Calu3 (cell line): Measurements from ENCODE around the gene SHISA9. TPM values are rescaled to one million over a fixed set of nuclear protein-coding genes. Genes with fewer than 3 reads are reported as not detected.

Source experiments
- BruUV-seq: library from RNA; stranded (reverse); fragments of 400-500 nt; replicated peaks from 2 replicates; lab custom pipeline; 2021; lab: Mats Ljungman, UMichigan
- CTCF ChIA-PET: fragments of 300-600 bp; sonication (Branson Sonifier 250); formaldehyde crosslinking; loops from one replicate; lab custom pipeline; 2022; ENCODE audit warnings: antibody characterized with exemption; lab: Charles Lee
- DNase-seq: peaks from one replicate; pipeline ENCODE4 v3.0.0; 2022
- H3K27ac Mint-ChIP-seq: one replicate; pipeline ENCODE4 v1.8.0; 2022; ENCODE audit warnings: mixed read lengths; ENCODE audit not compliant: unreplicated experiment
- H3K27me3 Mint-ChIP-seq: one replicate; pipeline ENCODE4 v1.8.0; 2022; ENCODE audit warnings: mixed read lengths; ENCODE audit not compliant: unreplicated experiment
- H3K36me3 Mint-ChIP-seq: one replicate; pipeline ENCODE4 v1.8.0; 2022; ENCODE audit warnings: mild to moderate bottlenecking, moderate library complexity, mixed read lengths; ENCODE audit not compliant: insufficient read depth, unreplicated experiment
- H3K4me1 Mint-ChIP-seq: one replicate; pipeline ENCODE4 v1.8.0; 2022; ENCODE audit warnings: mild to moderate bottlenecking, low read depth, mixed read lengths; ENCODE audit not compliant: unreplicated experiment
- H3K4me3 Mint-ChIP-seq: one replicate; pipeline ENCODE4 v1.8.0; 2022; ENCODE audit warnings: mild to moderate bottlenecking, low read depth, moderate library complexity, mixed read lengths; ENCODE audit not compliant: unreplicated experiment
- H3K9me3 Mint-ChIP-seq: one replicate; pipeline ENCODE4 v1.8.0; 2022; ENCODE audit warnings: low read depth, mixed read lengths; ENCODE audit not compliant: unreplicated experiment
- intact Hi-C: fragments of 100-400 bp; cut with micrococcal nuclease; formaldehyde crosslinking; loops from one replicate; pipeline ENCODE4 v1.10.0; 2022; ENCODE audit not compliant: unreplicated experiment
- total RNA-seq: library from RNA; stranded (reverse); gene quantifications from 2 replicates; pipeline ENCODE4 v1.2.3, GENCODE V29; 2022
- TF ChIP-seq, protein P1 (sequence below): fragments of 200-600 bp; IDR thresholded peaks from one replicate; pipeline ENCODE4 v1.8.0; 2022; ENCODE audit warnings: antibody characterized with exemption; ENCODE audit not compliant: unreplicated experiment

The SHISA9 gene
- total RNA-seq, 1 experiment from 2014 or later: not detected

DNA sequence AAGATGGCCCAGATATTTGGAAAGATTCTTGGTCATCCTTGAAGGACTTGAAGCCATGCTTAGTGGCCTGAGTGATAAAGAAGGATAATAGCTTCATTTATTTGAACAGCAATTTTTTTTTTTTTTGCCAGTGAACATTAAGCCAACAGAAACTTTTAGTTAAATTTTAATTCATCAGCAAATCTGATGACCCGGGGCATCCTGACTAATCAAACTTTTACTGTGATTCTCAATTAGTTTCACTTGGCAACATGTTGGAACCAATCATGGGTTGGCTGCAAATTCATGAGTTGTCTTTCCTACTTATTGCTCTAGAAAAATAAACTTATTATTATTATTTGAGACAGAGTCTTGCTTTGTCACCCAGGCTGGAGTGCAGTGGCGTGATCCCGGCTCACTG is 74.4 kb downstream of the SHISA9 start:
- H3K27me3 Mint-ChIP-seq: no peaks in the 10 kb centered on the region
- BruUV-seq: no TSS peak
- TF ChIP-seq, protein P1, sequence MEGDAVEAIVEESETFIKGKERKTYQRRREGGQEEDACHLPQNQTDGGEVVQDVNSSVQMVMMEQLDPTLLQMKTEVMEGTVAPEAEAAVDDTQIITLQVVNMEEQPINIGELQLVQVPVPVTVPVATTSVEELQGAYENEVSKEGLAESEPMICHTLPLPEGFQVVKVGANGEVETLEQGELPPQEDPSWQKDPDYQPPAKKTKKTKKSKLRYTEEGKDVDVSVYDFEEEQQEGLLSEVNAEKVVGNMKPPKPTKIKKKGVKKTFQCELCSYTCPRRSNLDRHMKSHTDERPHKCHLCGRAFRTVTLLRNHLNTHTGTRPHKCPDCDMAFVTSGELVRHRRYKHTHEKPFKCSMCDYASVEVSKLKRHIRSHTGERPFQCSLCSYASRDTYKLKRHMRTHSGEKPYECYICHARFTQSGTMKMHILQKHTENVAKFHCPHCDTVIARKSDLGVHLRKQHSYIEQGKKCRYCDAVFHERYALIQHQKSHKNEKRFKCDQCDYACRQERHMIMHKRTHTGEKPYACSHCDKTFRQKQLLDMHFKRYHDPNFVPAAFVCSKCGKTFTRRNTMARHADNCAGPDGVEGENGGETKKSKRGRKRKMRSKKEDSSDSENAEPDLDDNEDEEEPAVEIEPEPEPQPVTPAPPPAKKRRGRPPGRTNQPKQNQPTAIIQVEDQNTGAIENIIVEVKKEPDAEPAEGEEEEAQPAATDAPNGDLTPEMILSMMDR: no peak
- CTCF ChIA-PET: no interaction called here
- H3K4me1 Mint-ChIP-seq: no peaks in the 10 kb centered on the region
- no peak overlapping the region for H3K4me3 Mint-ChIP-seq
- DNase-seq: no peak
- no peak overlapping the region for H3K27ac Mint-ChIP-seq
- H3K9me3 Mint-ChIP-seq: peaks cover 10% of the 10 kb centered on the region
- intact Hi-C loops: no loop called here
- no peaks in the 10 kb centered on the region for H3K36me3 Mint-ChIP-seq

DNA sequence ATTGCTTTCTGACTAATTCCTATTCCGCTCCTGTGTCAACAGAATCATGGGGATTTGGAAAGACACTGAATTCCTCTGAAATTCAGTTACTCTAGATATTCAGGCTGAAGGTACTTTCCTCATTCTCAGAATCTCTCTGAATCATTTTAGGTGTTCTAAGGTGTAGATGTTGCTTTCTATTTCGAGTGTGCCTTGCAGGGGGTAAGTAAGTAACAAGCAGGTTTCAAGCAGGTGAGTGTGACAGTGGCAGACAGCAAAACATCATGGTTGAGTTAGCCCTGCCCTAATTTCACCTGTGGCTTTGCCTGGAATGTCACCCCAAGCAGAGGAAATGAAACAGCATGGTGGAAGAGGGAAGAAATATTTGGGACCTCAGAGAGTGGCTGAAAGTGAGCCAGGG is 75.1 kb downstream of the SHISA9 start:
- no TSS peak for BruUV-seq
- TF ChIP-seq, protein P1: no peak
- intact Hi-C loops: no loop called here
- peaks cover 10% of the 10 kb centered on the region for H3K9me3 Mint-ChIP-seq
- H3K4me3 Mint-ChIP-seq: no peak overlapping the region
- no peak overlapping the region for H3K27ac Mint-ChIP-seq
- H3K27me3 Mint-ChIP-seq: no peaks in the 10 kb centered on the region
- no peak for DNase-seq
- H3K4me1 Mint-ChIP-seq: no peaks in the 10 kb centered on the region
- CTCF ChIA-PET: no interaction called here
- H3K36me3 Mint-ChIP-seq: no peaks in the 10 kb centered on the region

DNA sequence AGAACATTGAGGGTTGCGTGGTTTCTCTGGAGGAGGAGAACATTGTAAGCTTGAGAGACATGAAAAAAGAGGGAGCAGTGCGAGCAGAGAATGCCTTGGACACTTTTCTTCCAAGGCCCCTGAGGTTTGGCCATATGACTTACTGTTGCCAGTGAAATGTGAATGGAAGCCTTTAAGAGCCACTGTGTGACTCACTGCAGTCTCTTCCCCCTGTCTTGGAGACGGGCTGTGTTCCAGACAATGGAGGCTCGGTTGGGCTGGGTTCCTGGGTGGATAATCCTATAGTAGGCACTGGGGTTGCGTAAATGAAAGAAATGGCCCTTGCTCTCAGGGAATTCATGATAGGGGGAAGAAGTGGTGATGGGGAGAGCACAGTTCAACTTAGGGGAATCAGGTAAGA is 75.5 kb downstream of the SHISA9 start:
- no peaks in the 10 kb centered on the region for H3K4me1 Mint-ChIP-seq
- intact Hi-C loops: no loop called here
- TF ChIP-seq, protein P1: no peak
- H3K4me3 Mint-ChIP-seq: no peak overlapping the region
- no peaks in the 10 kb centered on the region for H3K36me3 Mint-ChIP-seq
- no peak for DNase-seq
- H3K27ac Mint-ChIP-seq: no peak overlapping the region
- CTCF ChIA-PET: no interaction called here
- no peaks in the 10 kb centered on the region for H3K27me3 Mint-ChIP-seq
- BruUV-seq: no TSS peak
- peaks cover 10% of the 10 kb centered on the region for H3K9me3 Mint-ChIP-seq

DNA sequence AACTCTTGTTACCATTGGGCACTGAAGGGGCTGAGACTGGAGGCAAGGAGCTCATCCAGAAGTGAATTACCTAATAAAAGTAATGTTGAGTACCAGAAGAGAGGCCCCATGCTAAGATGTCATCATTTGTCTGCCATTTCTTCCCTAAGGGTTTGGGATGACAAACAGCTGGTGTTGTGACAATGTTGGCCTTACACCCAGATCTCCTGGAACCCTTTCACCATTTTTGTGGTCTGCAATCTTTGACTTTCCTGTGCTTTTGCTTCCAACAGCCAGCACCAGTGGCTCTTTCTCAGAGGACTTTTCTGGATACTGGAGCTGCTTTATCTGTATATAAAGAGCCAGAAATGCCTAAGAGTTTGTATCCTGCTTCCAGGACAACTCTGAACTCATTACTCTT is 84.1 kb downstream of the SHISA9 start:
- Mint-ChIP-seq H3K27me3 (no peaks in the 10 kb centered on the region), H3K27ac (no peak overlapping the region)

More for the DNA sequence above, 84.1 kb downstream of the SHISA9 start:
- Mint-ChIP-seq H3K4me1 (no peaks in the 10 kb centered on the region), H3K4me3 (no peak overlapping the region), H3K36me3 (no peaks in the 10 kb centered on the region), H3K9me3 (peaks cover 5% of the 10 kb centered on the region)
- no TSS peak for BruUV-seq
- CTCF ChIA-PET: interaction anchor here (0.6 kb wide), 1 partner anchor 24 kb away, joined by 4 read pairs; no protein-coding TSS in a partner anchor
- intact Hi-C loops: no loop called here
- TF ChIP-seq, protein P1: no peak
- no peak for DNase-seq
